ENCODE results near the gene ISCA2.
A peak's percentile ranks its signal among the peaks of the same experiment; 100 is the strongest.

ISCA2 gene

GRCh38 chr14:74482571-74482970, 11.0 kb upstream of the ISCA2 start:
- no peak for DNase-seq

GRCh38 chr14:74483321-74483720, 10.2 kb upstream of the ISCA2 start:
- no peak for DNase-seq

DNA sequence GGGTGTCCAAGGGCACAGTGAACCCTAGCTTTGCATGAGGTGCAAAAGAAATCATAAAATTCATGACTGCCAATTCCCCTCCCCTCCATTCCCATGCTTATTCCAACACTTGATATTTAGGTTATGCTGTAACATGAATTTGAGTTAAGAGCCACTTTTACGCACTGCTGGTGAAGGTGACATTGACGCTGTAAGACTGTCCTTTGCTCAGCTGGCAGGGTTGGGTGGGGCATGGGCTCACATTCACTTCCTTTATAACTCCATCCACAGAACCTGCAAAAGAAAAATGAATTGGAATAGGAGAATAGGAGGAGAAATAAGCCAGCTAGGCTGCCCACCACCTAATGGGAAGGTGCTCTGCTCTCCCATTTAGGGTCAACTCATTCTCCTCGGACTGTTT, 7.4 kb upstream of the ISCA2 start:
- DNase-seq, result no peak

DNA sequence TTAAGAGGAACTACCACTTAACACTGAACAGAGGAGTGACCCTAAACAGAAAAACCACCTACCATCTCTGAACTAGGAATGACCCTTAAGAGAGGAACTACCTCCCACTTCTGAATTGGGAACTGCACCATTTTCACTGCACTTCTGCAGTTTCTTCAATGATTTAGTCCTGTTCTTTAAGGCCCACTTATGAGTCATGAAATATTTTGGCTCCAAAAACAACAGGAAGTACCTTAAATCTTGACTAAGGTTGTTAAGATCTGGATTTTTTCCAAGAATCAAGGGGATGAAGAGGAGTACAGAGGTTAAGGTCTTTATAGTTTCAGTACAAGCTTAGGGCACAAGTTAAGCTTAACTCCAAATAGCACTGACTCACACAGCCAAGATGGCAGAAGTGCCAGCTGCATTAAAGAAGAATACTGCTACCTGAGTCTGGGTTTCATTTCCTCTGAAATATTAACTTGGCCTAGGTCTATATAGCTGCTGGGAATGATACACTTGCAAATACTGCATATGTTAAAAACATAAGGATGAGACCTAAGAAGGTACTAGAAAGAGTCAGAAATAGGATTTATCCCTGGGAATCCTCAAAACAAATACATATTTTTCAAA, 4.7 kb upstream of the ISCA2 start:
- DNase-seq, result no peak

DNA sequence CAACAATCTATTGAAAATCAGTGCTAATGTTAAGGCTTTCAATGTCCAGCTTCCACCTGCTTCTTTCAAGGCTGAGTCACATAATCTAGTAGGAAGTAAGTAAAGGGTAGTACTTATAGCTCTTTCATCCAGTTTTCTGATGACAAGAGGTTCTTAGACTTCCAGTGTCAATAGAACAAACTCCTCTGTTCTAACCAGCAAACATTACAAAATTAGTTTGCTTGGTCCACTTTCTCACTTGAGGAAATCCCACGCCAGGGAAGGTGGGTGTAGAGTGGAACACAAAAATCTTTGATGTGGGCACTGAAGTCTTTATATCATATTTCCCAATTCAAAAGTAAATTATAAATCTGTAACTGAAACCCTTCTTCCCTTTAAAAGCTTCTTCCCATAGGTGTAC, 3.1 kb upstream of the ISCA2 start:
- DNase-seq, result no peak

DNA sequence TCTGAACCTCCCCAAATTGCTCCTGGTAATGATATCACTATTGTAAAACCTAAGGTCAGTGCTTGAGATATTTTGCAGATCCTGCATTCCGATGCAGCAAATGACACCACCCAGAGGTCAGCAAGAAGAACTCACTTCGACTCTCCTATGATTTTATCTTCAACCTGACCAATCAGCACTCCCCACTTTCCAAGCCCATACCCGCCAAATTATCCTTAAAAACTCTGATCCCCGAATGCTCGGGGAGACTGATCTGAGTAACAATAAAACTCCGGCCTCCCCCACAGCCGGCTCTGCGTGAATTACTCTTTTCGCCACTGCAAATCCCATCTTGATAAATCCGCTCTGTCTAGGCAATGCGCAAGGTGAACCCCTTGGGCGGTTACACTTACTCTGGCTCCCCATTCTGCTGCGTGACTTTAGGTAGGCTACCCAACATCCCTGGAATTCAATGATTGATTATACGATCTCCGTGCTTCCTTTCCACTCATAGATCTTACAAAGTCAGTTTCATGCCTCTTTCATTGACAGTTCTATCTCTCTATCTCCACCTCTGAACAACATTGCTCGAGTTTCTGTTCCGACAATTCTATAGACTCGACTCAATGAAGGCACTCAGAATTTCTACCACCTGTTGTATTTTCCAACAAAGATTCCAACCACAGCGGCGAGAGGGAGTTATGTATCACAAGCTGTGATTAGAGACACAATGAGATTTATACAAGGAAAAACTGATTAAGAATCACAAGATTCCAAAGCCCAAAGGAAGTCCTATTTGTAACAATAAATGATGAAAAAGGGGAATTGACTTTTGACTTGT, 1.4 kb upstream of the ISCA2 start:
- DNase-seq, result peak in 3 of 51 donors; percentile 9 to 55 (median 35)

DNA sequence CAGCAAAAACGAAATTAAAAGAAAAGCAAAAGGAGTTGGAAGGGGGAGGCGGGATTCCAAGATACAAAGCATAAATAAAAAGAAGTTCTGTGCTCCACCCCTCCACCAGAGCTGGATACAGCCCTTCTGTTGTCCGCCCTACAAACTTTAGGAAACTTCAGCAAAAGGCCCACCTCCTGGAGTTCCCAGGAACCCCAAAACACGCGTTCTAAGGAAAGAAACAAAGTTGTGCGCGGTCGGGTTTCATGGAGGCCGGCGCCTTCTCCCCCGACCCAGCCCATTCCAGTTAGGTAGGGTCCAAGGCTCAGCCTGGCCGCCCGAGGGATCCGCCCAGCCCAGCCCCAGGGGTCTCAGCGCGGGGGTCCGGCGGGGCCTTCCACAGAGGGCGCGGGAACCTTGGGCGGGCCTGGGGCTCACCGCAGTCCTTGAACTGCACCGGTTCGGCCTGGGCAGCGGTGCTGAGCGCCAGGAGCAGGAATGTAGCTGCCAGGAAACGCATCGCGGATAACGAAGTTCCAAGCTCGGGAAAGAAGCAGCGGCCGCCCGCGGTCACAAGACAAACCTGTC, 706 bp upstream of the ISCA2 start, which contains the start of gene NPC2:
Gene NPC2, minus strand, starts transcription at position 530 of the 567 bp plus-strand sequence. Its CDS starts 31 bp downstream, at position 499.
- peak in 1 of 51 donors; percentile 60 for DNase-seq

DNA sequence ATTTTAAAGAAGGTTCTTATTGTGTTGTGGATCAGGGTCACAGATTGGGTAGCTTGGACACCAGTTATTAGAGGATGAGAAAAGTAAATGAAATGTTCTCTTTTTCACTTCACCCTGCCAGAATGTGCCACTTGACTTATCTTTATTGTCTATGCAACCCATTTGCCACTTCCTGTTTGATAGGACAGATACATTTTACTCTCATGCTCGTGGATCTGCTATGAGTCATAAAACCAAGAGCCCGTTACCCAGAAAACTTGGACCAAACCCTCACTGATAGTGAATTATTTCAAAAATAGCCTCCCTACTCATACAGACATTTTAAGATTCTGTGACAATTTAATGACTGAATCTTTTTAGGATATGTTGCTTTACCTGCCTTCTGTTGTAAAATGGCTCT, 1.8 kb downstream of the ISCA2 start:
- no peak for DNase-seq

DNA sequence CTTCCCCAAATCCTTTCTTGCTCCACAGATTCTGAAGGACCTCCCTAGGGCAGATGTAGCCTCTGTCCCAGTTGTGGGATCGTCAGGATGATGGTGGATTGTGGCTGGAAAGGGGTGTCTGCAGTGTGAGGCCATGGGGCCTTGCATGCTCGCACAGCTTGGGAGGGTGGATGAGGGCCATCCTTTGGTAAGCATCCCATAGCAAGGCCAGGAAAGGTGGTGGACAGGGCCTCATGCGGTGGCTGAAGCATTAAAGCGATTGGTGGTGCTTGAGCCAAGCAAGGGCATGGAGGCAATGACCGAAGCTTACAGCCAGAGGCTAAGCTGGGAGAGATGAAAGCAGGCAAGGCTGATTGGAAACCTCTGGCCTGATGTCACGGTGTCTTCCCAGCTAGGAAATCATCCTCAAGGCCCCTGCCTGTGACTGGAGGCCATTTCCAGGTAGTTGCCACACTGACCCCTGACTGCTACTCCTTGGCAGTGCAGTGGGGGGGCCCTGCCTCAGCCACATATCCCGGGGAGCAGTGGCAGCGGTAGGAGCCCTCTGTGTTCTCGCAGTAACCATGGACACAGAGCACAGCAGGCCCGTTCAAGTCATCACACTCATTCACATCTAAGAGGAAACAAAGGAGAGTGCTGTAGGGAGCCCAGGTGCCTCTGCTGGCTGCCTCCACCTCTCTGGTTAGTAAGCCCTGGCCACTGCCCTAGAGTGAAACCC, 7.0 kb downstream of the ISCA2 start:
- DNase-seq, result no peak

DNA sequence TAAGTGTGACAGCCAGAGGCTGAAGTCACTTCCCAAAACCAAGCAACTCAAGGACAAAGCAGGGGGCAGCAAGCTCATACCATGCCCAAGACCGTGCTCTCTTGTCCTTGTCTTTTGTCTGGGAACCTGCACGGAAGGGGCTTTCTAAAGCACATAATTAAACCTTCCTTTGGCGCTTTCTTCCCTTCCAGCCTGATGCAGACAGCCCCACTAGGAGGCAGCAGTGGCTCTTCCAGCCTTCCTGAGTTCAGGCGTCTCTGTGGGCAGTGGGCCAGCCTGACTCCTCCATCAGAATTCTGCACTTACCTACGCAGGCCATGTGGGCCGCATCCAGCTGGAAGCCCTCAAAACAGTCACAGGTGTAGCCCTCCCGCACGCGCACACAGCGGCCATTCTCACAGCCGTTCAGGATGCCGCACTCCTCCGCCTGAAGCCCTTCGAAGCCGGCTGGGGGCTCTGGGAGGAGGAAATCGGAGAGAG, 7.6 kb downstream of the ISCA2 start:
- DNase-seq, result peak in 34 of 51 donors; percentile 8 to 70 (median 42)

GRCh38 chr14:74501691-74502090, 8.1 kb downstream of the ISCA2 start:
- DNase-seq, result no peak

GRCh38 chr14:74502236-74503019, 8.9 kb downstream of the ISCA2 start:
- DNase-seq, result peak in 2 of 51 donors; percentile 6 to 22

DNA sequence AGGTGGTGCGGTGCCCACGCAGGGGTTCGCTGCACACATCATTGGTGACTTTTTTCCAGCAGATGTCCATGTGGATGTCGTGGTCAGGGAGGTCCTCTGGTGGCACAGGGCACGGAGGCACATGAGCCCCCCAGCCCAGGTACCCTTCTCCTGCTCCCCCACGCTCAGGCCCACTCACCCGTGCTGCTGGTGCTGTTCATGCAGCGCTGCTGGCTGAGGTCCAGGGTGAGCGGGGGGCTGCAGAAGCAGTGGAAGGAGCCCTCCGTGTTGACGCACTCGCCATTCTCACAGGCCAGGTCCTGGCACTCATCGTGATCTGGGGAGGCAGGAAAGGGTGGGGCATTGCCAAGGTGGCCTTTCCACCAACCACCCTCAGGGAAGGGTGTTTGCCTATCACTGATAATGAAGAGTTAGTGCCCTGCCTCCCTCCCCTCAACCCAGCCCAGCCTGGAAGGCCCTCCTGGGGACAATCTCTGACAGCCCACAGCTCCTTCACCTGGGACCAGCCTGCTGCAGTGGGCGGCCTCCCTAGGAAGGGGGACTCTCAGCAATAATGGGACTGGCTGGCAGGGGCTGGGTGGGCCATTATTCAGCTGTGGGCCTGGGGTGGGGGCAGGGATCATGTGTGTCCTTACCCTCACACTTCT, 9.8 kb downstream of the ISCA2 start:
- DNase-seq, result no peak

DNA sequence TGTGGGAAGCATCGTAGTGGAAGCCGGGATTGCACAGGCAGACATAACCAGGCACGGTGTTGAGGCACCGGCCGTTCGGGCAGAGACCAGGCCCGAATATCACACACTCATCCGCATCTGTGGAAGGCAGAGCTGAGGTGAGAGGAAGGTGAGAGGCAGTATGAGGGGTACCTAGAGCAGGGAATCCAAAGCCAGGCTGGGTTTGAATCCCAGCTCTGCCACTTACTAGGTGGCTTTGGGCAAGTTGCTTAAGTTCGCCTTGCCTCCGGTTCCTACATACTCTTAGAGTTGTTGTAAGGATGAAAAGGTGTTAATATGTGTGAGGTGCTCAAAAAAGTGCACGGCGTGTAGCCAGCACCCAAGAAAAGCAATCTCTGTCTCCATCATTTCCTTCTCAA, 10.4 kb downstream of the ISCA2 start:
- no peak for DNase-seq

- no peak for DNase-seq
Observed at GRCh38 chr14:74504412-74504811, 10.8 kb downstream of the ISCA2 start.

DNA sequence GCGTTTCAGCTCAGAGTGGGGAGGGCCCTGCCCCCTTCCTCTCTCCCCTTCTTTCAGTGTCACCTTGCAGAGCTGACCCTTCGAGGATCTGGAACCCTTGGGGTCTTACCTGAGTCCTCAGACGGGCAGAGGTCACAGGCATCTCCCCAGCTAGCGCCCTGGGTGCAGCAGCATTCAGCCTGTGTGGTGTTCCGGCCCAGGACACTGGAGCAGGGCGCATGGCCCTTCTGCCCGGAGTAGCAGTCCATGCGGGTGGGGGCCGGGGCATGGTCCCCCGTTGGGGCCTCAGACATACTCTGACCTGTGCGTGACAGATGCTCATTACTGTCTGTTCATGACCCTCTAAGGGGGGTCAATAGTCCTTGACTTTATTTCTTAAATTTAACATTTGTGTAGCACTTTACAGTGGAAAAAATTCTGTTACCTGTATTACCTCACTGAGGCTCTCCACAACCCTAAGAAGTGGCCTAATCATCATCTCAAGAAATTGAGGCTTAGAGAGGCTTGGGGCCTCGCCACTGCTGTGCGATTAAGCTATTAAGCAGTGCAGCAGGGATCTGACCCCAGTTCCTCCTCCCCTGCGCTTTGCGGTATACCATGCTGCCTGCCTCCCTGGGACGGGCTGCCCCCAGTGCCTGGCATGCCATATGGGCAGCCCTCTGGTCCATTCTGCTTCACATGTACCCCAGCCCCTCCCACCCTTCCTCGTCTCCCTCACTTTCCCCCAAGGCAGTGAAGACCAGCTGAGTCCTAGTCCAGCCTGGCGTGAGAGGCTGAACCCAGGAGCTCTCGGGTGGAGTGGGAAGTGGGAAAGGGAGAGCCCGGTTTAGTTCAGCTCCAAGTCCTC, 11.5 kb downstream of the ISCA2 start:
- DNase-seq, result no peak

DNA sequence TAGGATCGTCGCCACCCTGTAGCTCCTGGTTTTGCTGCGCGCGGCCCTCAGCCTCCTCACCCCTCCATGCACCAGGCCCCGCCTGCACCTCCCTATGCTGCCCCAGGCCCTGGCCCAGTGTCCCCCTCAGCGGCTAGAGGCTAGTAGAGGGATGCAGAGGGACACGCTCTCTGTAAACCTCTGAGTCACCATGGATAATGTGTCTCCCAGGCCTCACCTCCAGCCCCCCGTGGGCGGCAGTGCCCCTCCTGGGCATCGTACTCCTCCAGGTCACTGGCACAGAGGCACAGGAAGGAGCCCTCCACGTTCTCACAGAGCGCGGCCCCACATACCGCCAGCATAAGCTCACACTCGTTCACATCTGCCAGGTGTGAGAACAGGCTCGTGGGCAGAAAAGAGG, 12.3 kb downstream of the ISCA2 start:
- no peak for DNase-seq

DNA sequence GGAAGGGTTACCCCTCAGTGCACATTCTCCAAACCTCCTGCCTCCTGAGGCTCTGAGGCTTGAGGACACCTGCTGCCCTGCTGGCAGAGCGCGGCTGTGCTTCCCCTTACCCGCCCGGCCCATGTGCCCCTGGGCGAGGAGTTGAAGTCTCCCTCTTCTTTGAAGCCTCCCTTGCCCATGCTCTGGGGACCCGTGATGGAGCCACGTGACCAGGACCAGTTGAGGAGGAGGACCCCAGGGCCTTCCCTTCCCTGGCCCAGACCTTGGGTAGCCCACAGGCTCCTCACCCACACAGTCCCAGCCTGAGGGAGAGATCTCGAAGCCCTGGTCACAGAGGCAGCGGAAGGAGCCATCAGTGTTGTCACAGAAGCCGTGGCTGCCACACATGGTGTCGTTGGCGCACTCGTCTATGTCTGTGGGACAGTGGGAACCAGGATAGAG, 12.9 kb downstream of the ISCA2 start:
- DNase-seq, result no peak

DNA sequence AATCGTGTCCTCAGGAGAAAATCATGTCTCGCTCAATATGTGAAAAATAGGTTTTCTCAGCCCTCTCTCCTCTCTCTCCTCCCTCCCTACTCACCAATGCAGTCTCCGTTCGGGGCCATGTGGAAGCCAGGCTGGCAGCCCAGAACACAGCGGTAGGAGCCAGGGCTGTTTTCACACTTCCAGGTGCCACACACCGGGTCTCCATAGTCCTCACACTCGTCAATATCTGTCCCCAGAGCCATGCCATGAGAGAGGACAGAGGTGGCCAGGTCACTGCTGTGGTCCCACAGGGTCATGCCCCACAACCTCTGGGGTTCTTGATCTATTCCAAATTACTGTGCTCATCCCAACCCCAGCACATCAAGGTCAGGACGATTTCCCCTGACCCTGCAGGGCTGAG, 13.5 kb downstream of the ISCA2 start:
- DNase-seq, result no peak

- no peak for DNase-seq
Observed at GRCh38 chr14:74507840-74508239, 14.3 kb downstream of the ISCA2 start.
